IMR-90 (cell line): Measurements from ENCODE around the gene CDC6.

Experiments
- BHLHE40 ChIP-seq: fragments of 150-350 bp; IDR thresholded peaks from 2 replicates; pipeline ENCODE4 v1.6.1; 2016; ENCODE audit warnings: mild to moderate bottlenecking, low read depth, low read length
- CEBPB ChIP-seq: IDR thresholded peaks from 2 replicates; pipeline ENCODE4 v1.6.1; 2012; ENCODE audit warnings: low read depth, low read length, improper control_type of control experiment
- CHD1 ChIP-seq: IDR thresholded peaks from 2 replicates; pipeline ENCODE4 v1.6.1; 2012; ENCODE audit warnings: low read depth, low read length, improper control_type of control experiment
- CTCF ChIP-seq: conservative IDR thresholded peaks from 2 replicates; pipeline ENCODE4 v1.5.1; 2012; ENCODE audit warnings: mild to moderate bottlenecking, low read depth, low read length, improper control_type of control experiment
- FOS ChIP-seq: fragments of 150-350 bp; IDR thresholded peaks from 2 replicates; pipeline ENCODE4 v1.6.1; 2016; ENCODE audit warnings: low read depth, low read length
- MAFK ChIP-seq: IDR thresholded peaks from 2 replicates; pipeline ENCODE4 v1.6.1; 2012; ENCODE audit warnings: low read depth, low read length, improper control_type of control experiment
- MAZ ChIP-seq: IDR thresholded peaks from 2 replicates; pipeline ENCODE4 v1.6.1; 2012; ENCODE audit warnings: low read depth, mild to moderate bottlenecking, low read length, improper control_type of control experiment, moderate library complexity, borderline replicate concordance
- MXI1 ChIP-seq: IDR thresholded peaks from 2 replicates; pipeline ENCODE4 v1.6.1; 2012; ENCODE audit warnings: low read depth, mild to moderate bottlenecking, low read length, moderate library complexity, borderline replicate concordance
- POLR2A ChIP-seq: IDR thresholded peaks from 2 replicates; pipeline ENCODE4 v1.6.1; 2012; ENCODE audit warnings: mild to moderate bottlenecking, low read depth, low read length
- RAD21 ChIP-seq: IDR thresholded peaks from 2 replicates; pipeline ENCODE4 v1.6.1; 2012; ENCODE audit warnings: low read length, improper control_type of control experiment
- RCOR1 ChIP-seq: IDR thresholded peaks from 2 replicates; pipeline ENCODE4 v1.6.1; 2012; ENCODE audit warnings: mild to moderate bottlenecking, low read length, improper control_type of control experiment; ENCODE audit not compliant: insufficient replicate concordance

DNA sequence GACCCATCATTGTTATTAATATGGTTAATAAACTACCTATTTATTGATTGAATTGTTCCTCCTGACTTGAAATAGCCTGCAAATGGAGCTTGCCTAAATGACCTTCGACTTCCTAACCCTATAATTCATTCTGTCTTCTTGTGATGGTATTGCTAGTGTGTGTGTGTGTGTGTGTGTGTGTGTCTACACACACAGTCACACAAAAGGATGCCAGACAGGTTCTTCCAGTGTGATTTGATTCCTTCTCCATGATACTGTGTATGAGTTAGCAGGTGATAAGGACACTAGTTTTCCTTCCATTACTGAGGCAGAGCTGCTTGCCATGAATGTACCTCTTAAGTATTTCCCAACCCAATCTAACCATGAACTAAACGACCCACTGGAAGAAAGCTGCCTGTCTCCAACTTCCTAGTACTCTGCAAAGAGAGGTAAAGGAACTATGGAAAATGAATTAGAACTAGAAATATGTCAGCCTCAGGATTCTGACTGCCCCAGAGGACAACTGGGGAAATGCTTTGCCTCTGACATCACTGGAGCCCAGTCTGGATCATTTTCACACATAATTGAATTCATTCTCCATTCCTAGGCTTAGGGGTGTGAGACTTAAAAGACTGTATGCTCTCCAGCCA, 3.5 kb upstream of the CDC6 start:
- TF ChIP-seq MXI1 (no peak), CTCF (peak; percentile 37; the same call in 1 of the 2 replicates), CEBPB (peak; percentile 41; the same call in 1 of the 2 replicates), POLR2A (no peak), RAD21 (no peak), BHLHE40 (peak; percentile 42; the same call in 1 of the 2 replicates), RCOR1 (no peak), MAFK (no peak), MAZ (no peak), FOS (no peak; the same call in 1 of the 2 replicates), CHD1 (no peak)
